MM.1S (cell line): ENCODE results near the gene LUZP1.

Source experiments
- EZH2 ChIP-seq: fragments of 300-600 bp; sonication (generic); optimal IDR thresholded peaks from 2 replicates; pipeline ENCODE3; 2017; ENCODE audit warnings: low read depth, mild to moderate bottlenecking, antibody characterized with exemption, low read length, mixed read lengths
- EZH2phosphoT487 ChIP-seq: fragments of 300-600 bp; sonication (generic); IDR thresholded peaks from 2 replicates; pipeline ENCODE4 v1.6.1; 2018; ENCODE audit warnings: antibody characterized with exemption, low read length
- TF ChIP-seq, protein P1 (sequence below): fragments of 300-600 bp; sonication (generic); IDR thresholded peaks from 2 replicates; pipeline ENCODE4 v1.5.1; 2016; ENCODE audit warnings: antibody characterized with exemption, low read length, mixed read lengths

DNA sequence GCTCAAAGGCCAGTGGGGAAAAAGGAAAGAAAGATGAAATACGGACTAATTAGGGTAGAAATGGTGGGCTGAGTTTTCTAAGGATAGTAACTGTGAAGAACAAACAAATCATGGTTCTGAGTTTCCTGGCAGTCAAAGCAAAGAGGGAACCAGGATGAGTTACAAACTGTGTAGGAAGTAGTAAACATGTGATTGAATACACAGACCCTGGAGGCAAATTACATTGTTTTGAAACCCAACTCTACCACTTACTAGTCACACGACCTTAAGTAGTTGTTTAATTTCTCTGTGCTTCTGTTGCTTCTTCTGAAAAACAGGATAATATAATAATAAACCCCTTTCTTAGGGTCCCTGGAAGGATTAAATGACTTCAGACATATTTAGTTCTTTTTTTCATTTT lies 11.2 kb upstream of the LUZP1 start:
- TF ChIP-seq EZH2 = no peak
- TF ChIP-seq, protein P1, sequence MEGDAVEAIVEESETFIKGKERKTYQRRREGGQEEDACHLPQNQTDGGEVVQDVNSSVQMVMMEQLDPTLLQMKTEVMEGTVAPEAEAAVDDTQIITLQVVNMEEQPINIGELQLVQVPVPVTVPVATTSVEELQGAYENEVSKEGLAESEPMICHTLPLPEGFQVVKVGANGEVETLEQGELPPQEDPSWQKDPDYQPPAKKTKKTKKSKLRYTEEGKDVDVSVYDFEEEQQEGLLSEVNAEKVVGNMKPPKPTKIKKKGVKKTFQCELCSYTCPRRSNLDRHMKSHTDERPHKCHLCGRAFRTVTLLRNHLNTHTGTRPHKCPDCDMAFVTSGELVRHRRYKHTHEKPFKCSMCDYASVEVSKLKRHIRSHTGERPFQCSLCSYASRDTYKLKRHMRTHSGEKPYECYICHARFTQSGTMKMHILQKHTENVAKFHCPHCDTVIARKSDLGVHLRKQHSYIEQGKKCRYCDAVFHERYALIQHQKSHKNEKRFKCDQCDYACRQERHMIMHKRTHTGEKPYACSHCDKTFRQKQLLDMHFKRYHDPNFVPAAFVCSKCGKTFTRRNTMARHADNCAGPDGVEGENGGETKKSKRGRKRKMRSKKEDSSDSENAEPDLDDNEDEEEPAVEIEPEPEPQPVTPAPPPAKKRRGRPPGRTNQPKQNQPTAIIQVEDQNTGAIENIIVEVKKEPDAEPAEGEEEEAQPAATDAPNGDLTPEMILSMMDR = no peak
- TF ChIP-seq EZH2phosphoT487 = no peak
